ENCODE measurements around the gene CHEK2.

DNA sequence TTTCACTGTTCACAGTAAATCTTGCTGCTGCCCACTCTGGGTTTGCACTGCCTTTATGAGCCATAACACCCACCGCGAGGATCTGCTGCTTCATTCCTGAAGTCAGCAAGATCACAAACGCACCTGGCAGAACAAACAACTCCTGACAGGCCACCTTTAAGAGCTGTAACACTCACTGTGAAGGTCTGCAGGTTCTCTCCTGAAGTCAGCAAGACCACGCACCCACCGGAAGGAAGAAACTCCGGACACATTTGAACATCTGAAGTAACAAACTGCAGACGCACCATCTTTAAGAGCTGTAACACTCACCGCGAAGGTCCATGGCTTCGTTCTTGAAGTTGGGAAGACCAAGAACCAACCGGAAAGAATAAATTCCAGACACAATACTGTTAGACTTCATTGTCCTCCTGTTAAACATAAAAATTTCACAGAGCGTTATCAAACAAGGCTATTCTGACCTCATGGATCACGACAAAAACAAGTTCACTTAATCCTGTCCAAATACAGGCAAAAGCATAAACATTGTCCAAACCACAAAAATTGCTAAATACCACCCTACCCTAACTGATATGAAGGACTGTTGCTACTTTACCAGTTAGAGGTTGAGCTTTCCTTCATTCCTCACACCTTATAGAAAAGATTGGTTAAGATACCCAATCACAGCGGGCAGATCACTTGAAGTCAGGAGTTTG is 27.9 kb upstream of the CHEK2 start:
- TF ChIP-seq, protein P1, sequence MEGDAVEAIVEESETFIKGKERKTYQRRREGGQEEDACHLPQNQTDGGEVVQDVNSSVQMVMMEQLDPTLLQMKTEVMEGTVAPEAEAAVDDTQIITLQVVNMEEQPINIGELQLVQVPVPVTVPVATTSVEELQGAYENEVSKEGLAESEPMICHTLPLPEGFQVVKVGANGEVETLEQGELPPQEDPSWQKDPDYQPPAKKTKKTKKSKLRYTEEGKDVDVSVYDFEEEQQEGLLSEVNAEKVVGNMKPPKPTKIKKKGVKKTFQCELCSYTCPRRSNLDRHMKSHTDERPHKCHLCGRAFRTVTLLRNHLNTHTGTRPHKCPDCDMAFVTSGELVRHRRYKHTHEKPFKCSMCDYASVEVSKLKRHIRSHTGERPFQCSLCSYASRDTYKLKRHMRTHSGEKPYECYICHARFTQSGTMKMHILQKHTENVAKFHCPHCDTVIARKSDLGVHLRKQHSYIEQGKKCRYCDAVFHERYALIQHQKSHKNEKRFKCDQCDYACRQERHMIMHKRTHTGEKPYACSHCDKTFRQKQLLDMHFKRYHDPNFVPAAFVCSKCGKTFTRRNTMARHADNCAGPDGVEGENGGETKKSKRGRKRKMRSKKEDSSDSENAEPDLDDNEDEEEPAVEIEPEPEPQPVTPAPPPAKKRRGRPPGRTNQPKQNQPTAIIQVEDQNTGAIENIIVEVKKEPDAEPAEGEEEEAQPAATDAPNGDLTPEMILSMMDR (IDR thresholded peaks at IDR 0.05): no peak
- TF ChIP-seq POLR2A (IDR thresholded peaks at IDR 0.05) (no peak), POLR2AphosphoS5 (IDR thresholded peaks at IDR 0.05) (no peak)

All from prostate gland (tissue), 2 donors.